HG02798 (cell line): Measurements from ENCODE around the gene PAX2.

Experiments used
- ATAC-seq: cut with Tn5 transposase; IDR thresholded peaks from one replicate; pipeline ENCODE4 v1.9.1; 2021; ENCODE audit warnings: mild to moderate bottlenecking; ENCODE audit not compliant: unreplicated experiment, poor library complexity

PAX2 gene

GRCh38 chr10:100737355-100738054 lies 7.9 kb upstream of the PAX2 start:
- no peak for ATAC-seq

DNA sequence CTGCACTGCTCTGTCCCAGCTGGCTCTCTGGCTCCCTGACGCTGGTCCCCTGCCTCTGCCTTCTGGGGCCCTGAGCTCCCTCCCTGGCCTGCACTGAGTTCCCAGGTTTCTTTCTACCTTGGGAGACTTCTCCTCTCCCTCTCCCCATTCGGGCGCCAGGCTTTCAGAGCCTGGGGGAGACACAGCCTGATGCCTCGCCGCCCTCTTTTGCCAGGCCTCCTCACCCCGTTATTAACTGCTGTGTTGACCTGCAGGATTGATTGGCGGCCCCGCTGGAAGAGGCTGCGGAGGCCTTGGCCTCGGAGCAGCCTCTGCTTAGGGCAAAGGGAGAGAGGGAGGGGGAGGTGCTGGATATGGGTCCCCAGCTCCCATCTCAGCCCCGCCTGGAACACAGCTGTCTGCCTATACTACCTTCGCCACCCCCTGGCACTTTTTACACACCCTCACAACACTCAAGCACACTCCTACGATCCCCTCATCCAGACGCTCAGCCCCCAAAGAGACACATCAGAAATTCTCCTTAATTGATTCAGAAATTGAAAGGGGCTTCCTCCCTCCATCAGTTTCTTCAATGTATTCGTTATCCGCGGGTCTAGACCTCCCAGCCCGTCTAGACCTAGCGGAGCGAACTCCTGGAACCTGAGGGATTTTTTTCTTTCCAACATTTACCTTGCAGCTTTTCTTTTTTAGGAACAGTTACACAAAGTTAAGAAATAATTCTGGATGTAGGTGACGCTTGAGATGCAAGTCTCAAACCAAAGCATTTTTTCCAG lies 7.1 kb upstream of the PAX2 start:
- no peak for ATAC-seq

DNA sequence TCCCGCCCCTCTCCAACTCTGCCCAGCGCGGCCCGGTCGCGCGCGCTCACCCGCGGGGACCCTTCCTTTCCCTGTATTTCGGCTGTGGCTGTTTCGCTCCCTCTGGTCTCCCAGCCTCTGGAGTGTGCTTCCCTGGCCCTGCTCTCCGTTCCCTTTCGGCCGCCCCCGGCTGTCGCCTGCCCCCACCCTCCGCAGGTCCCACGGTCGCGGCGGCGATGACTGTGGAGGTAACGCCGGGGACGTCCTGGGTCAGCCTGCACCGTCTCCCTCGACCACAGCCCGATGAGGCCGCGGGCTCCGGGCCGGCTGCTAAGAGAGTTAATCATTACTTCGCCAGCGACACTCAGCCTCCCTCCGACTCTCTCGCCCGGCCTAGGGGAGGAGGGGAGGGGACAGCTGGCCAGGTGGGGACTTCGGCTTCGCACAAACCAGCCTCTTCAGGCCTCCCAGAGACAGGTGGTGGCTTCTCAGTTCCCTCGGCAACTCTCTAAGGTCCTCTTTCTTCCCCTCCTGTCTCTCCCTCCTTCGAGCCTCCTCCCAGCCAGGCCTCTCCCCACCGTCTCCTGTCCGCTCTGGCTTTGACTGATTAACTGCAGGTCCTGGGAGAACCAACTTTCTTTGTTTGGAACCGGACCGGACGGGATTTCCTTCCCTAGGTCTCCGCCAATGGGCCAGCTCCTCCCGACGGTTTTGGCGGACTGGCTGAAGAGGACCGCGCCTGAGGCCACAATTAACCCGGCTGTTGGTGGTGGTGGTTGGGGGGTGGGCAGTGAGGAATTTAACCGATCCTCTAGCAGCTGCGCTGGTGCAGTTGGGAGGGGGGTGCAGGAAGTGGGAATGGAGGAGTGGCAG lies 5.6 kb upstream of the PAX2 start:
- no peak for ATAC-seq

- ATAC-seq, result no peak
Measured at GRCh38 chr10:100740476-100741377, 4.7 kb upstream of the PAX2 start.

- ATAC-seq, result no peak
Measured at GRCh38 chr10:100741378-100742075, 3.9 kb upstream of the PAX2 start.

GRCh38 chr10:100742076-100742771 lies 3.2 kb upstream of the PAX2 start:
- ATAC-seq, result no peak

DNA sequence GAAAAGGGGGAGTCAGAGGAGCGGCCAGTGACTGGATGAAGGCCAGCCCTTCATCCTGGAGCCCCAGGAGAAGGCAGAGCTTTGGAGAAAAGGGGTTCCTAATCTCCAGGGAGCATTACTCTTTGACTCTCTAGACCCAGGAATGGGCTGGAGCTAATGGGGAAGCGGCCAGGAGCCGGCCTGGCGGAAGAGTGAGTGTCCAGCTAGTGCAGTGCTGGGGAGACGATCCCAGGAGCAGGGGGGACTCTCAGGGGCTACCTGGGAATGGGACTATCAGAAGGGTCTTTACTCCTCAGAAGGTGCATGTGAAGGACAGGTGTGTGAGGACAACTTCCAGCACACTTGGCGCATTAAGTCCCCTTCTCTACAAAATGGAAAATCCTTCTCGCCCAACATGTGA lies 2.4 kb upstream of the PAX2 start:
- no peak for ATAC-seq

GRCh38 chr10:100743626-100744135 lies 1.7 kb upstream of the PAX2 start:
- peak; percentile 43 for ATAC-seq

- no peak for ATAC-seq
Measured at GRCh38 chr10:100744136-100744986, 1.0 kb upstream of the PAX2 start.

- ATAC-seq, result no peak
Measured at GRCh38 chr10:100745882-100746783, 751 bp downstream of the PAX2 start.

DNA sequence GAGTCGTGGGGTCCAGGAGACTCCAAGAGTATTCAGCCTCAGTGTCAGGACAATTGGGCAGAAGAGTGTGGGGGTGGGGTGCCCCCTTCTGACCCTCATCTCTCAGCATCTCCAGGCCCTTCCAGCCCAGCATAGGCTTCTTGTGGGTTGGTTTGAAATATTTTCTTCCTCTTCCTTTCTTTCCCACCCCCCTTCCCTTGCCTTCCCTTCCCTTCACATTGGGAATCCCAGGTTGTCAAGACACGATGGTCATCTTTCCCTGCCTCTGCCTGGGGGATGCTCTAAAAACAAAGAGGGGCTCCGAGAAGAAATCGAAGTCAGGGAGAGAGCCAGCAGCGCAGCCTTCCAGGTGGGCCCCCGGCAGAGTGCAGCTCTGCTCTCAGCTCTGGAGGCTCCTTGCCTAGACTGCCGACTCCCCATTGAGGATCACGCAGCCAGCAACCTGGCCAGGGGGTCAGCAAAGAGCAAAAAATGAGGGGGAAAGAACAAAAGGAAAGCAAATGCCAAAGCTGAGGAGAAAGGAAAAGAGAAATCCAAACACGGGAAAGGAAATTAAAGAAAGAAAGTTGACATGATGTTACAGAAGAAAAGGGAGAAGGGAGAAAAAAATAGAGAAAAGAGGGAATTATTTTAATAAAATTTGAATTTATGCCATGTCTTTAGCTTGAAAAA lies 1.5 kb downstream of the PAX2 start:
- no peak for ATAC-seq

DNA sequence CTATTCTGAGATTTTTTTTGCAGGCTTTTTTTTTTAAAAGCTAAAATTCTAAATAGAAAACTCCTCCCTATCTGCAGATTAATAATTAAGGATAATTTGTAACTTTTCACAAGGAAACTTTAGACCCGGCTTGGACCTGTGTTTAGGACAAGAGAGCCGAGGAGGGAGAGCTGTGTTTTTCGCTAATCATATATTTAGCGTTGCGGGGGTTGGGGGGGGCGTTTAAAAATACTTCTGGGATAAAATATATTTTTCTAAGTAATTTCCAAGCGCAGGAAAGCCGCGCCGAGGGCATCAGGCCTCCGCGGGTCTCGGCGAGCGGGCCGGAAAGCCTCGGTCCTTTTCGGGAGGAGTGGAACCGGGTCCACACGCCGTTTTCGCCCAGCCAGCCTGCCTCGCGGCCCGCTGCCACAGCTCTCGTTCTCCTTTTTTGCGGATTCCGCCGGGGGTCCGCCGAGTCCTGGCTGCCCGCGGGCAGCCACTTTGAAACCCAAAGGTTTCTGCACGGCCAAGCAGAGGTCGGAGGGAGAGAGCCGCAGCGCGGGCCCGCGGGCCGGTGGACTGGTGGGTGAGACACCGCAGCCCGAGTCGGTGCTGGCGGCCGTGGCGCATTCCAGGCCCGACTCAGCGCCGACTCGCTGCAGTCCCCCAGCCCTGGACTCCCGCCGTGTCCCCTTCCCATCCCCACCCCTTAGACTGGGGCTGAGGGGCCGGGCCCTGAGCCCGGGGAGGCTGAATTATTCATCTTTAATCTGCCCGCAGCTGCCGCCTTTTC lies 2.3 kb downstream of the PAX2 start:
- ATAC-seq, result no peak

- no peak for ATAC-seq
Measured at GRCh38 chr10:100748231-100749058, 3.1 kb downstream of the PAX2 start.

DNA sequence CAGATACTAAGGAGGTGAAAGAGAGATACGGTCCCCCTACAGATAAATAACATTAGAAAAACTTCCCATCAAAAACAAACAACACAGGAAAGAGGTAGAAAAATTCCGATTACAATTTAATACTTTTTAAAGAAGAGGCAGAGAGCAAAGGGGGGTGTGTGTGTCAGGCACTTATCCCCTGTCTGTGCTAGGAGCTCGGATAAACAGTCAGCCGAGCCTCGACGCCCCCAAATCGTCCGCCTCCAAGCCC lies 3.6 kb downstream of the PAX2 start:
- ATAC-seq, result no peak
